Sigmoid colon (tissue), 4 donors: Measurements from ENCODE around the gene GEMIN7.

ENCODE experiments used
- POLR2AphosphoS5 ChIP-seq, 4 donors: sonication (generic); formaldehyde crosslinking; IDR thresholded peaks; one replicate each; pipeline ENCODE4 v1.6.1; 2017; ENCODE audit warnings: antibody characterized with exemption in 4 of 4
- TF ChIP-seq, protein P1 (sequence below), 4 experiments: fragments of 450-650 bp in 3 of 4; fragments of 200-600 bp in 1 of 4; IDR thresholded peaks; one replicate each; pipeline ENCODE4 v1.5.1; 2016 to 2019; ENCODE audit warnings: antibody characterized with exemption in 4 of 4, mild to moderate bottlenecking in 3 of 4, moderate library complexity in 2 of 4

- TF ChIP-seq, protein P1, sequence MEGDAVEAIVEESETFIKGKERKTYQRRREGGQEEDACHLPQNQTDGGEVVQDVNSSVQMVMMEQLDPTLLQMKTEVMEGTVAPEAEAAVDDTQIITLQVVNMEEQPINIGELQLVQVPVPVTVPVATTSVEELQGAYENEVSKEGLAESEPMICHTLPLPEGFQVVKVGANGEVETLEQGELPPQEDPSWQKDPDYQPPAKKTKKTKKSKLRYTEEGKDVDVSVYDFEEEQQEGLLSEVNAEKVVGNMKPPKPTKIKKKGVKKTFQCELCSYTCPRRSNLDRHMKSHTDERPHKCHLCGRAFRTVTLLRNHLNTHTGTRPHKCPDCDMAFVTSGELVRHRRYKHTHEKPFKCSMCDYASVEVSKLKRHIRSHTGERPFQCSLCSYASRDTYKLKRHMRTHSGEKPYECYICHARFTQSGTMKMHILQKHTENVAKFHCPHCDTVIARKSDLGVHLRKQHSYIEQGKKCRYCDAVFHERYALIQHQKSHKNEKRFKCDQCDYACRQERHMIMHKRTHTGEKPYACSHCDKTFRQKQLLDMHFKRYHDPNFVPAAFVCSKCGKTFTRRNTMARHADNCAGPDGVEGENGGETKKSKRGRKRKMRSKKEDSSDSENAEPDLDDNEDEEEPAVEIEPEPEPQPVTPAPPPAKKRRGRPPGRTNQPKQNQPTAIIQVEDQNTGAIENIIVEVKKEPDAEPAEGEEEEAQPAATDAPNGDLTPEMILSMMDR (IDR thresholded peaks at IDR 0.05), result no peak
- no peak for TF ChIP-seq POLR2AphosphoS5 (IDR thresholded peaks at IDR 0.05)
Observed at GRCh38 chr19:45086480-45086879, 7.4 kb downstream of the GEMIN7 start.
